Breast epithelium (tissue), 3 donors: Measurements from ENCODE around the gene AP5S1.

Experiments
- POLR2A ChIP-seq: fragments of 450-650 bp; IDR thresholded peaks from one replicate; pipeline ENCODE4 v1.6.1; 2016; ENCODE audit warnings: antibody characterized with exemption, mild to moderate bottlenecking, moderate library complexity
- POLR2AphosphoS5 ChIP-seq, 3 donors: sonication (generic); formaldehyde crosslinking; IDR thresholded peaks; one replicate each; pipeline ENCODE4 v1.6.1; 2017; ENCODE audit warnings: antibody characterized with exemption in 3 of 3

GRCh38 chr20:3801299-3801698 lies 19.0 kb upstream of the AP5S1 start:
- TF ChIP-seq POLR2A, result no peak
- no peak for TF ChIP-seq POLR2AphosphoS5 (IDR thresholded peaks at IDR 0.05)
